Kidney (tissue), 14 donors: ENCODE data around the gene TPSG1. TPM values are rescaled to one million over a fixed set of nuclear protein-coding genes. Genes with fewer than 3 reads are reported as not detected.
A peak's percentile ranks its signal among the peaks of the same experiment; 100 is the strongest.
"Not testable (repeated sequence)": the region's sequence is repeated elsewhere in the genome, so short reads cannot be mapped to it uniquely, and the experiment has no call there.

Experiments used
- DNase-seq, 5 donors: peaks; one replicate each; pipeline ENCODE4 v3.0.0-alpha.2; 2013 to 2020
- FAIRE-seq: peaks from 2 replicates; lab custom pipeline; 2012; peaks lifted over from hg19 to GRCh38; lab: Jason Lieb, UNC
- H3K27ac ChIP-seq, 2 donors: one replicate each; pipeline ENCODE4 v1.7.0; 2013; ENCODE audit warnings: low read depth in 2 of 2, low read length in 2 of 2, inconsistent platforms in 1 of 2
- H3K27me3 ChIP-seq: one replicate; pipeline ENCODE4 v1.7.1; 2013; ENCODE audit warnings: low read length, inconsistent platforms; ENCODE audit not compliant: control insufficient read depth, insufficient read depth
- H3K36me3 ChIP-seq, 3 donors: one replicate each; pipeline versions ENCODE4 v1.7.0 to v1.7.1; 2013; ENCODE audit warnings: low read length in 3 of 3, control low read depth in 1 of 3, inconsistent platforms in 1 of 3; ENCODE audit not compliant: insufficient read depth in 3 of 3, control insufficient read depth in 2 of 3
- H3K4me1 ChIP-seq, 3 donors: one replicate each; pipeline versions ENCODE4 v1.7.0 to v1.7.1; 2013; ENCODE audit warnings: low read length in 3 of 3, inconsistent platforms in 1 of 3, low read depth in 1 of 3; ENCODE audit not compliant: control insufficient read depth in 2 of 3, insufficient read depth in 2 of 3
- H3K4me3 ChIP-seq, 3 donors: one replicate each; pipeline versions ENCODE4 v1.7.0 to v1.8.1; 2013; ENCODE audit warnings: low read length in 3 of 3, control low read depth in 1 of 3, inconsistent platforms in 1 of 3
- H3K9ac ChIP-seq, 3 donors: one replicate each; pipeline versions ENCODE4 v1.7.0 to v1.7.1; 2013; ENCODE audit warnings: low read length in 3 of 3, control low read depth in 1 of 3, inconsistent platforms in 1 of 3
- H3K9me3 ChIP-seq, 3 donors: one replicate each; pipeline versions ENCODE4 v1.7.0 to v1.7.1; 2013; ENCODE audit warnings: low read length in 3 of 3, control low read depth in 1 of 3, inconsistent platforms in 1 of 3; ENCODE audit not compliant: control insufficient read depth in 2 of 3, insufficient read depth in 1 of 3
- intact Hi-C: fragments of 100-400 bp; cut with DNase I; formaldehyde crosslinking; loops from one replicate; pipeline ENCODE4 v1.11.1; 2022
- polyA plus RNA-seq: library from polyadenylated mRNA; stranded (reverse); fragments of 350-450 nt; fragmentation: Illumina TruSeq; extraction: RNeasy Lipid Tissue Mini Kit (QIAGEN cat#74804); gene quantifications from one replicate; pipeline ENCODE4 v1.2.3, GENCODE V29; 2014; ENCODE audit warnings: low read depth, low replicate concordance; ENCODE audit not compliant: insufficient read depth
- total RNA-seq: library from RNA; stranded (reverse); fragmentation: NEBNext Ultra II Directional; extraction: Animal tissue kit (Norgen Biotek cat#: 25700); gene quantifications from one replicate; pipeline ENCODE4 v1.2.1, GENCODE V29; 2021
- TF ChIP-seq, protein P1 (sequence below): IDR thresholded peaks from 3 replicates; pipeline ENCODE4 v1.5.1; 2012; ENCODE audit warnings: mild to moderate bottlenecking, moderate library complexity, borderline replicate concordance; ENCODE audit not compliant: insufficient read depth; ENCODE audit errors: extremely low read depth
- donor health status: control.
- donor health status: control.
- donor health status: control.
- donor health status: control.
- donor health status: control.
- donor health status: DM: yes; HTN: yes; CAD: no.
- donor health status: Normal renal cell carcinoma (clear cell type).

The TPSG1 gene
- total and polyA plus RNA-seq, 2 donors from 2014 or later, result 0.86 to 3.4 TPM

DNA sequence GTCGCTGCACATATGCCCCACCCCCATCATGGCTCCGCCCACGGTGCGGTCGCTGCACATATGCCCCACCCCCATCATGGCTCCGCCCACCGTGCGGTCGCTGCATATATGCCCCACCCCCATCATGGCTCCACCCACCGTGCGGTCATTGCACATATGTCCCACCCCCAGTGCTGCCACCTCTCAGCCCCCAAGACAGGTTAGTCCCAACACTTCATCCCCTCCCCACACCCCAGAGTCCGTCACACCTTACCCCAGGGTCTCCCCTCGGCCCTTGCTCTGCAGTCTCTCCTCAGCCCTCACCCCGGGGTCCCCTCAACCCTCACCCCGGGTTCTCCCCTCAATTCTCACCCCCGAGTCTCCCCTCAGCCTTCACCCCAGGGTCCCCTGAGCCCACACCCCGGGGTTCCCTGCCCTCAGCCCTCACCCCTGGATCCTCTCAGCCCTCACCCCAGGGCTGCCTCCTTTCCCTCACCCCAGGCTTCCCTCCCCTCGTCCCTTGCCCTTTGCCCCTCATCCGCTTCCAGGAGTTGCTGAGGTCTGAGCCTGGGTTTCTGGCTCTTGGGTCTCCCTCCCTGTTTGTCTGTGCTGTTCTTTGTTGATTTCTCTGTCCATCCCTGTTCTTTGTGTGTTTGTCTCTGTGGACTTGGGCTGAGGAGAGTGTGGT is 25.6 kb downstream of the TPSG1 start:
- intact Hi-C loops, result no loop called here
- DNase-seq, result no peak

DNA sequence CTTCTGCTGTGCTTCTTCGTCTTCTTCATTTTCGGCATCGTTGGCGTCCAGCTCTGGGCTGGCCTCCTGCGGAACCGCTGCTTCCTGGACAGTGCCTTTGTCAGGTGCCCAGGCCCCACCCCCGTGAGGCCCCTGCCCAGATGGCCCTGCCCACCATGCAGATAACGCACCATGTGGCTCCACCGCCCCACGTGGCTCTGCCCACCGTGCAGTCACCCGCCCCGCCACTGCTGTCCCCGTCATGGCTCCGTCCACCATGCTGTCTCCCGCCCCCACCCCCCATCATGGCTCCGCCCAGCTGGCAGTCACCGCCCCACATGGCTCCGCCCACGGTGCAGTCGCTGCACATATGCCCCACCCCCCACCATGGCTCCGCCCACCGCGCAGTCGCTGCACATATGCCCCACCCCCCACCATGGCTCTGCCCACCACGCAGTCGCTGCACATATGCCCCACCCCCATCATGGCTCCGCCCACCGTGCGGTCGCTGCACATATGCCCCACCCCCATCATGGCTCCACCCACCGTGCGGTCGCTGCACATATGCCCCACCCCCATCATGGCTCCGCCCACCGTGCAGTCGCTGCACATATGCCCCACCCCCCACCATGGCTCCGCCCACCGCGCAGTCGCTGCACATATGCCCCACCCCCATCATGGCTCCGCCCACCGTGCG is 26.3 kb downstream of the TPSG1 start:
- intact Hi-C loops, H3K27ac ChIP-seq, H3K4me1 ChIP-seq, FAIRE-seq, H3K9me3 ChIP-seq, H3K36me3 ChIP-seq, H3K9ac ChIP-seq, H3K4me3 ChIP-seq, DNase-seq, H3K27me3 ChIP-seq: not testable (repeated sequence)

More for the DNA sequence above, 25.6 kb downstream of the TPSG1 start:
- Histone ChIP-seq H3K27me3 (no peaks in the 10 kb centered on the region), H3K9me3 (no peaks in the 10 kb centered on the region), H3K4me1 (peaks cover 0 to 4% (median 0%) of the 10 kb centered on the region in 3 donors), H3K9ac (no peak overlapping the region), H3K27ac (no peak overlapping the region), H3K4me3 (no peak overlapping the region), H3K36me3 (no peaks in the 10 kb centered on the region)
- no peak for FAIRE-seq
- TF ChIP-seq, protein P1, sequence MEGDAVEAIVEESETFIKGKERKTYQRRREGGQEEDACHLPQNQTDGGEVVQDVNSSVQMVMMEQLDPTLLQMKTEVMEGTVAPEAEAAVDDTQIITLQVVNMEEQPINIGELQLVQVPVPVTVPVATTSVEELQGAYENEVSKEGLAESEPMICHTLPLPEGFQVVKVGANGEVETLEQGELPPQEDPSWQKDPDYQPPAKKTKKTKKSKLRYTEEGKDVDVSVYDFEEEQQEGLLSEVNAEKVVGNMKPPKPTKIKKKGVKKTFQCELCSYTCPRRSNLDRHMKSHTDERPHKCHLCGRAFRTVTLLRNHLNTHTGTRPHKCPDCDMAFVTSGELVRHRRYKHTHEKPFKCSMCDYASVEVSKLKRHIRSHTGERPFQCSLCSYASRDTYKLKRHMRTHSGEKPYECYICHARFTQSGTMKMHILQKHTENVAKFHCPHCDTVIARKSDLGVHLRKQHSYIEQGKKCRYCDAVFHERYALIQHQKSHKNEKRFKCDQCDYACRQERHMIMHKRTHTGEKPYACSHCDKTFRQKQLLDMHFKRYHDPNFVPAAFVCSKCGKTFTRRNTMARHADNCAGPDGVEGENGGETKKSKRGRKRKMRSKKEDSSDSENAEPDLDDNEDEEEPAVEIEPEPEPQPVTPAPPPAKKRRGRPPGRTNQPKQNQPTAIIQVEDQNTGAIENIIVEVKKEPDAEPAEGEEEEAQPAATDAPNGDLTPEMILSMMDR, result no peak

DNA sequence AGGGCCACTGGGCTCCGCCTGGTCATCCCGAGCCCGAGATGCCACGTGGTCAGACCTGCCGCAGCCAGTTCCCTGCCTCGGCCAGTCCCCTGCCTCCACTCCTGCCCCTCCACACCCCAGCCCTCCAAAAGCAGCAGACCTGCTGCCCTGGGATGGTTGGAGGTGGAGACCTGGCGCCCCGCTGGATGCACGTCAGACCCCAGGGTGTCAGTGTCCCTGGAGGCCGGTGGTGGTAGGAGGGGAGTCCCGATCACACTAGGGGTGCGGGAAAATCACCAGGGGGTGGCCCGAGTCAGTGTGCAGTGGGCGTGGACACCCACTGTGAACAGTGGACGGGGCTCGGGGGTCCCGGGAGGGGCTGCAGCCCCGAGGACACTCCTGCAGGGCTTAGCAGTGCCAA is 26.9 kb downstream of the TPSG1 start:
- Histone ChIP-seq H3K27me3 (no peaks in the 10 kb centered on the region), H3K4me1 (peaks cover 0 to 15% (median 4%) of the 10 kb centered on the region in 3 donors), H3K9me3 (no peaks in the 10 kb centered on the region), H3K4me3 (no peak overlapping the region), H3K36me3 (no peaks in the 10 kb centered on the region), H3K27ac (no peak overlapping the region), H3K9ac (no peak overlapping the region)
- no peak for FAIRE-seq
- intact Hi-C loops, result no loop called here
- DNase-seq, result no peak
- TF ChIP-seq, protein P1, result no peak

DNA sequence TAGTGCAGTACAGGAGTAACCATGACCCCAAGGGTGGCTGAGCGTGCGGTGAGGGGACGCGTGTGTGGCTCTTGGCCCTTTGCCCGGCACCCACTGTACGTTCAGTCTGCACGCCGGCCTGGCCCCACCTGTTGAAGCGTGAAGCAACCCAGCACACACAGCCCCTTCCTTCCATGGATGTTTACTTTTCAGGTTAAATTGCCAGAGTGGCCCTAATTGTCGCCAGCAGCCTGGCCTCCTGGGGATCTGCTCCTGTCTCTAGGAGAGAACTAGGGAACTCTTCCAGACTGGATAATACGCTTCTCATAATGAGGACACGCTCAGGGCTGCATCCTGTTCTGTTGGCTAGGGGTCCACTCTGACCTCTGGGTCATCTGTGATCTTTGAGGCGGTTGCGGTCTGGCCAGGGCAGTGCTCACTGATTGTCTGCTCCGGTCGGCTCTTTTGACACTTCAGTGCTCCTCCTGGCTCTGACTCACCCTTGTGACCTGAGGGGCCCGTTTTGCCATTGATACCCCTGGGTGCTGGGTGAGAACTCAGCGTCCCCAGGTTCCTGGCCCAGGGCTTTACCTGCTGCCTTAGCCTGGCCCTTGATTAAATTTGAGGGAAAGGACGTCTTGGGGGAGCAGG is 27.7 kb downstream of the TPSG1 start:
- no peaks in the 10 kb centered on the region for H3K36me3 ChIP-seq
- H3K9ac ChIP-seq, result no peak overlapping the region
- DNase-seq (peak in 3 of 5 donors; percentile 14 to 28 (median 21)), FAIRE-seq (no peak)
- H3K27ac ChIP-seq, result no peak overlapping the region
- intact Hi-C loops, result no loop called here
- H3K4me3 ChIP-seq, result no peak overlapping the region
- H3K4me1 ChIP-seq, result peaks cover 0 to 19% (median 9%) of the 10 kb centered on the region in 3 donors
- no peaks in the 10 kb centered on the region for H3K27me3 ChIP-seq
- TF ChIP-seq, protein P1, result no peak
- no peaks in the 10 kb centered on the region for H3K9me3 ChIP-seq
